ENCODE results near the gene TECPR1.
"Not testable (repeated sequence)": the region's sequence is repeated elsewhere in the genome, so short reads cannot be mapped to it uniquely, and the experiment has no call there.

Gene TECPR1

DNA sequence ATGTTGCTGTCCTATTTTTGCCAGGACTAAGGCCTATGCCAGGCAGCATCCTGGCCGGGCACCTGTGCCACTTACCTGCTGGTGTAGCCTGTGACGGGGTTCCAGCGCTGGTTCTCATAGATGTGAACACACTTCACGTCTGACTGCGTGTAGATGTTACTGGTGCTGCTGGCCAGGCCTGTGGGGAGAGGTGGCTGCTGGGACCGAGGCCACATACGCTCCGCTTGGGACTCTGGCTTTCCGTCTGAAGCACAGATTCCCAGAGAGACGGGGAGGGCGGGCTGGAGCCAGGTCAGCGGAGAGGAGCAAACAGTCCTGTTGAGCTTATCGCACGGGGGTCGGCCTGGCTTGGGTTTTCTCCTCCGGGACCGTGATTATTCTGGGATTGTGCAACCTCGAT is 24.1 kb downstream of the TECPR1 start:
- no peak for DNase-seq

DNA sequence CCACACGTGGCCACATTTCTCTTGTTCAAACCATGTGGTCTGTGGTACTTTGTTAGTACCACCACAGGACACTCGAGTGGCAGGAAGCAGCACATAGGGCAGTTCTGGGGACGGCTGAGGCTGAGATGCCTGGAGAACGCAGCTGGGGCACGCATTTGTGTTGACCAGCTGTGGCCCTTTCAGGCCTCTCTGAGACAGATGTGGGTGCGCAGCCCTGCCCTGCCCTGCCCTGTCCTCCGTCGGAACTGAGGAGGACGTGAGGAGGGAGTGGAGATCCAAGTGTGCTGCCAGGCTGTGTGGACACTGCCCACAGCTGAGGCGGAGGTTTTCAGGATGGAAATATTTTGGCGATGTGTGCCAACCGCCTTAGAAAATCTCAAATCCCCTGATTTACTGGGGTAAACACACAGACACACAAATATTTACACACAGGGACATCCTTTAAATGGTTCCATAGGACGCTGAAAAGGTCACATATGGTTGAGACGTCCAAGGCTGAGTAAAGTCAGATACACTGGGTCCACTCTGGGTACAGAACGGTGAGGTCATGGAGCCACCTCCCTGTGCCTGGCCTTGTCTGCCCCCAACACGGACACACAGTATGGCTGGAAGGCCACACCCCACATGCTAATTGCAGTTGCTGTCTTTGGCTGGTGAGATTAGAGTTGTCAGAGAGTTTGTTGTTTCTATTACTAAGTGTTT is 26.0 kb downstream of the TECPR1 start:
- no peak for DNase-seq

DNA sequence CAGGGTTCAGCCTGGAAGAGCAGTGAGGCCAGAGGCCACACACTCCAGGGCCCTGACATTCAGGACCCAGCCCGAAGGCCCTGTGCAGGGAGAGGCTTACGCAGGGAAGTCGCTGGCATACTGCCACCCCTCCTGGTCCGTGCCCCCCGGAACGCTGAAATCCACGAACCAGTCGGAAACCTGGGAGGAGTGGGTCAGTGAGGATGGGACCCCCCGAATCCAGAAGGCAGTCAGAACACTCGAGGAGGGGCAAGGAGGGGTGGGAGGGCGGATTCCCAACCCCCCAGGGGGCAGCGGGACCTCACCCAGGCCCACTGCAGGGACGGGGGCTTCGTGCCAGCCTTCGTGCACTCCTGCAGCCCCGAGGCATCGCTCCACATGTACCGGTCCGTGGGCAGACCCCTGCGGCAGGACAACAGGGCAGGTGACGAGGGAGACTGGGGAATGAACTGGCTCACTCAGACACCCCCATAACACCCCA is 27.3 kb downstream of the TECPR1 start:
- no peak for DNase-seq

DNA sequence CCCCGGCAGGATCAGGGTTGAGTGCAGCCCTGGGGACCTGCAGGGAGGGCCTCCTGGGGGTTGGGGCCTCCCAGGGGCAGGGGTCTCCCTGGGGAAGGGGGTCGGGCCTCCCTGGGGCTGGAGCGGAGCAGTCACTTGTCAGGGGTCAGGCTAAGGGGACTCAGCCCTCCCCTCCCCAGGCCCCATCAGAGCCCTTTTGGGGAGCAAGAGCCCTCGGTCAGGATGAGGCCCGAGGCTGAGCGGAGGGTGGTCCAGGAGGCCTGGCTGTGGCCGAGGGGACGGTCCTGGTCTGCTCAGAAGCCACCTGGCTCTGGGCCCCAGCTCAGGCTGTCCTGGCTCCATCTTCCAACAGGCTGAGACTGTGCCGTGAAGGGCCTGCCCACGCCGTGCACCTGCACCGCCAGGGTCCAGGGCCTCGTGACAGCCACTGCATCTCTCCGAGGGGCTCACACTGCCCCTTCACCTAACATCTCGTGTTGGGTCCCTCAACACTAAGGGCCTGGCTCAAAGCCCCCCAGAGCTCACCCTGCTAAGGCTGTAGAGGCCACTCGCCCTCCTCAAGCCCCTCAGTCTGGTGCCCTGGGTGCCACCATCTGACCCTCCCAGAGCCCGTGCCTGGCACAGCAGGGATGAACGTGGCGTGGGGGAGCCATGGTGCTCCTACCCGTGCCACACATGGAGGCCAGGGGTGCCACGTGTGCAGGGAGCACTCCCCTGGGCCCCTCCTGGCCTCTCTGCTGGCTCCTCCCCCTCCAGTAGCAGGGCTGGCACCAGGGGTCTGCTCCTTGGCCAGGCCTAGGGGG is 27.9 kb downstream of the TECPR1 start:
- no peak for DNase-seq

DNA sequence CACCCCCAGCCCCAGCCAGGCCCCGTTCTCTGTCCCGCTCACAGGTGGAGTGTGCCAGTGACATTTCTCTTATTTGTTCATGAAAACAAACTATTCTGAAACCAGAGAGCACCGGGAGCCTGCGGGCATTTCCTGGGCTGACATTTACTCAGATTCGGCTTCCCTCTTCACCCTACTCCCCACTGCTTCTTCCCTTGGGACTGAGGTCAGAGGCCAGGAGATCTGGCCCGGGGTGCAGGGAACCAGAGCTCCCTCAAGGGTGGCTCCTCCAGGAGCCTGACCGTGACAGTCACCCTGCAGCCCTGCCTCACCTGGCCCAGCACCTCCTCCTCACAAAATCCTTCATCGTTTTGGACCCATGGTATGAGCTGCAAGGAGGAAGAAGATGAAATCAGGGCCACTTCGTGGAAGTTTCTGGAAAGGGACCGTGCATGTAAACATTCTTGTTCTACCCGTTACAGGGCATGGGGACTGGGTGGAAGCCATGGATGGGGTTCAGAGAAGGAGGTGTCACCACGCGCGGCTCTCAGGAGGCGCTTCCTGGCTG is 28.6 kb downstream of the TECPR1 start:
- DNase-seq: no peak

DNA sequence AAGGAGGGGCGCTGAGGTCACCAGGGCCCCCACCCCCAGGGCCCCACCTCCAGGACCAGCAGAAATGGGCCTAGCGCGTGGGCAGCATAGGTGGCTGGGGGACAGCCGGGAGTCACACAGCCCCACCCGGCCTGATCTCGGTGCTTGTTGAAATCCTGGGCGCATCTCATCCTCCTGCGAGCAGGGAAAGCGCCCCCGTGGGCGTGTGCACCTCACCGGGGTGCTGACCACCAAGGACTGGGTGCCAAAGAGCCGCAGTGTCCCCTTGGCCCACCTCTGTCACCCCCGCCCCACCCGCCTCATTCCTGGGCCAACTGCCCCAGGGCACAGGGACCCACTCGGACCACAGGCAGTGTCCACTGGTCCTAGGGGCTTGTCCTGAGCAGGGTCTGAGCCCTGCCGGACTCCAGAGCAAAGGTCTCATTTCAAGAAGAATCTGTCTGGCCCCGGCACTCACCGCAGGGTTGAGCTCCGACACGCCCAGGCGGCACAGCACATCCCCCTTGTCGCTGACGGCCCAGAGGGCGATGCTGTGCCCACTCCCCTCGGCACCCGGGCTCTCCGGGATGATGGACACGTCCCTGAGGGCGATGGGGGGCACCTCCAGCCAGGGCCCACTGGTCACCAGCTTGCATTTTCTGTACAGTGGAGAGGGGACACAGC is 29.4 kb downstream of the TECPR1 start:
- no peak for DNase-seq

DNA sequence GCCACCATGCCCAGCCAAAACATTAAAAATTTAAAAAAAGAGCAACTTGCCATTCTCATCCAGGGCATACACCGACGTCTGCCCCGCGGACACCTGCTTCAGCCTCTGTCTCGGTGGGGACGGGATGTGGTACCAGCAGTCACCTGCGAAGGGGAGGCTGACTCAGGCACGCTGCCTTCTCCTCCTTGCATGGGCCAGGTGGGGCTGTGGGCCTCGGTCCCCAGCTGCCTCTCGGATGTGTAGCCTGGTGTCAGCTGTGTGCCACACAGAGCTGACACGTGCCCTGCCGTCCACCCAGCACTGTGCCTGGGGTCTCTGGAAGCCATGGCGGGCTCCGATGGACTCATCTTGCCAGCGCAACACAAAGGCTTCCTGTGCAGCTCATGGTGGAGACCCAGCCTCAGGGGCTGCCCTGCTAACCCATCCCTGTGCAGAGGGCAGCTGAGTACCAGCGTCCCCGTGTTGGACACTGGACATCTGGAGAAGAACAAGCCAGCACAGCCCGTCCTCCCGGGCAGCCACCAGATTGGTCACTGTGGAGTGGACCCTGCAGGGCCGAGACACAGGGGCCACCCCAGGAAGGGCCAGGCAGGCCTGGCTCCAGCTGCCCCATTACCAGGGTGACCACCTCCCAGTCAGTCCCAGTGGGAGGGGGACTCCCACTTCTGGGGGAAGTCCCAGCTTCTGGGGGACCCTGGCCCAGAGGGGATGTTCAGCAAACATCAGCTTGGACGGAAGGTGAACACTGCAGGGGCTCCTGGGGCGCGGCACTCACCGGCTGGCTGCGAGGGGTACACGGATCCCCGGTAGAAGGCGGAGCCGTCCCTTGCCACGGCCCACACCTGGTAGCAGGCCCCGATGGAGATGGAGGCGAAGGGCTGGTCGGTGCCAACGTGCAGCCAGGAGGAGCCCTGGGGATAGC is 30.2 kb downstream of the TECPR1 start:
- DNase-seq: no peak

DNA sequence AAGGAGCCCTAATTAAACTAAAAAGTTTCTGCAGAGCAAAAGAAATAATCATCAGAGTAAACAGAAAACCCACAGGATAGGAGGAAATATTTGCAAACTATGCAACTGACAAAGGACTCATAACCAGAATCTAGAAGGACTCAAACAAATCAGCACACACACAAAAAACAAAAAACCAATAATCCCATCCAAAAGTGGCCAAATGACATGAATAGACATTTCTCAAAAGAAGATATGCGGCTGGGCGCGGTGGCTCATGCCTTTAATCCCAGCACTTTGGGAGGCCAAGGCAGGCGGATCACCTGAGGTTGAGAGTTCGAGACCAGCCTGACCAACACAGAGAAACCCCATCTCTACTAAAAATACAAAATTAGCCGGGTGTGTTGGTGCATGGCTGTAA is 32.6 kb downstream of the TECPR1 start:
- DNase-seq: not testable (repeated sequence)

DNA sequence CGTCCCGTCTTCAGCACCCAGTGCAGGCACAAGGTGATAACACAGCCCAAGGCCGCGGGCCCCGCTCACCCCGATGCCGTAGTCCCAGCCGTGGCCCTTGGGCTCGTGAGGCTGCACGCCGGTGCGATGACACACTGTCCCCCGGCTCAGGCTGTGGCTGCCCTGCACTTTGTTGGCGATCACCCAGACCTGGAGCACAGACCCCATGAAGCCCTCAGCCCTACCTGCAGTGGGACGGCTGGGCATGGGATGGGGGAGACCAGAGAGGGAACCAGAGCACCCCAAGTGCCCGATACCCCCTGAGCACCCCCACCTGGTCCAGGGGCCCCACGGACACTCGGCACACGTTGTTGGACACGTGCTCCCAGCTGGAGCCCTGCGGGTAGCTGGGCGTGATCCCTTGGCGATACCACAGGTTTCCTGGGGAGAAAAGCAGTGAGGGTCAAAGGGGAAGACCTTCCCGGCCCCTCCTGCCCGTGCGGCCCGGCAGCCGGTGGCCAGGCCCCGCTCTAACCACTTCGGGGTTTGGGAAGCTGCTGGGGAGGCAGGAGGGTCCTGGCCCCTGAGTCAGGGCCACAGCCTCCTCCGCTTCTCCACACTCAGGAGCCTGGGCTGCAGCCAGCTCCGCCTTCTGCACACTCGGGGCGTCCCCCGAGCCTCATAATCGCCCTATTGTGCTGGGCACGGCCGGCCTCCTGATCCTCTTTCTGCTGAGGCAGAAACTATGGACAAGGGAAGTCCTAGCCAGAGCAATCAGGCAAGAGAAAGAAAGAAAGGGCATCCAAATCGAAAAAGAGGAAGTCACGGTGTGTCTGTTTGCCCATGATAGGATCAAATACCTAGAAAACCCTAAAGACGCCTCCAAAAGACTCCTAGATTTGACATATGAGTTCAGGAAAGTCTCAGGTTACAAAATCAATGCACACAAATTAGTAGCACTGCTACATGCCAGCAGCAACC is 34.1 kb downstream of the TECPR1 start:
- DNase-seq: peak in 50 of 58 donors; percentile 11 to 85 (median 58)

DNA sequence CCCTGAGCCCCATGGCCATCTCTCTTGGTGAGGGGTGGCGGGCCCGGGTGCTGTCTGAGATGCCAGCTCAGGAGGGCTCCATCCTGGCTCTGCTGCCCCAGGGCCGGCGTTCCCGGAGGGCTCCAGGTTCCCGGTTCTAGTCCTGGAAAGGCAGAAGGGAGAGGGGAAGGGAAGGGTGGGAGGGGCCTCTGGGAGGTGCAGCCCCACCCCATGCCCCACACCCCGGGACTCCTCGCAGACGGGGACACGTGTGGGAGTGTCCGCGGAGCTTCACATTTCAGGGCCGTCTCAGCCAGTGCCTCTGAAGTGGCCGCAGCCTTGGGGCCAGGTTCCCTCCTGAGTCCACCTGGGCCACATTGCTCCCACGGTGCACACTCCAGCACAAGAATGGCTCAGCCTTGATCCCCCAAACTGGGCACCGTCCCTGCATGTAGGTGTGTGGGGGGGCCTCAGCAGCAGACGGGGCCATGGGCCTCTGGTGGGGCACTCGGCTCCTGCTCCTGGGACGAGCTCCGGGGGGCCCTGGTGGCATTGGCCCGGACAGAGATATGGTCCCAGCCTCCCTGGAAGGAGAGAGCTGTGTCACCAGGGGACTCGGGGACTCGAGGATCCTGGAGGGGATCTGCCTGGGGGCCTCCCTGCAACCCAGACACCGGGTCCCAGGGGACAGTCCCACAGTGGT is 35.0 kb downstream of the TECPR1 start:
- no peak for DNase-seq

DNA sequence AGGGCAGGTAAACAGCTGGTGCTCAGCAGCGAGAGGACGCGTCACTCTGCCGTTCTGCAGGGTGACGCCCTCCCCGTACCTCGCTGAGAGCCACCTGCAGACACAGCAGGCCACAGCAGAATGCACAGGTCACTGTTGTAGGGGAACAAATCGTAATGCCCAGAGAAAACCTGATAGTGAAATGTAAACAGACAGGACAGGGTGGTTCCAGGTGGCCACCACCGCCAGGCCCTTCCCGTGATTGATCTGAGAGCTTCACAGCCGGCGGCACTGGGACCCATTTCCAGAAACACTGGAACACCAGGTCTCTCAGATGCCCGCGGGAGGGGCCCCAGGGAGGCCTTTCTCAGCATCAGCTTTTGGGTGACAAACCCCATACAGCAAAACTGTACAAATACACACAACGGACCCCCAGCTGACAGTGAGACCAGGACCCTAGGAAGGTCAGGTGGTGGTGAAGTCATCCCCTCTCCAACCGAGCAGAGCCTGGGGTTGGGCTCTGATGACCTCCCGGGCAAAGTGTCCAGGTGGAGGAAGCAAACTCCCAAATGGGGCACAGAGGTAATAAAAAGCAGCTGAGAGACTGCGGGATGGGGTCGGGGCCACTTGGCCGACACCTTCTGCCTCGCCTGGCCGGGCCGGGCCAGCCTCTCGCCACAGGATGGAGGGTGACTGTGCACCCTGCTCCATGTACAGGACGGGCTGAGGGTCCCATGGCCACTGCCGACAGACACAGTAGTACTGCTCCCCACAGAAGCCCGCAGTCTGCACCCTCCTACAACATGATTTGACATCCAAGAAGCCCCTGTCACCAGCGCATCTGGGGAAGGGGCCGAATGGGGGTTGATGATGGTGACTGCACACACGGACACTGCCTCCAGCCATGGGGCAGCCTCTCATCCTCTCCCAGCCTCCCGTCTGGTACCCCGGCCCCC is 36.2 kb downstream of the TECPR1 start:
- DNase-seq: no peak

DNA sequence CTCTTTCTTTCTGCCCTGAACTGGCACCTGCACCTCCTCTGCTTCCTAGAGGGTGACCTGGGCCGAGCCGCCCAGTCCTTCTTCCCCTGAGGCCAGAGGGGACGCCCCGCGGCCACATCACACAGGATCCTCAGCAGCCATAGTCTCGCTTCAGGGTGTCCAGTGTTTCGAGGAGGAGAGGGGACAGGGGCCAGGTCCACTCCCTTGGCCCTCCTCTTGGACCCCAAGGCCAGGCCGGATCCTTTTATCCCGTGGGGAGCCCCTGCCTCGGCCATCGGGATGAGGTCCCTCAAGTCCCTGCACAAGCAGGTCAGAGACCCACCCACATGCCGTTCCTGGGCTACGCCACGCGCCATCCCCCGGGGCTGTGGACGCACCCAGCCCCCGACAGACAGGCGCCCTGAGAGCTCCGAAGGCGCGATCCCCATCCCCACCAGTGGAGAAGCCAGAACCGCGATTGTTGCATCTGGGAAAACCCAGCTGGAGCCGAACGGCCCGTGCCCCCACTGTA is 37.2 kb downstream of the TECPR1 start:
- no peak for DNase-seq

DNA sequence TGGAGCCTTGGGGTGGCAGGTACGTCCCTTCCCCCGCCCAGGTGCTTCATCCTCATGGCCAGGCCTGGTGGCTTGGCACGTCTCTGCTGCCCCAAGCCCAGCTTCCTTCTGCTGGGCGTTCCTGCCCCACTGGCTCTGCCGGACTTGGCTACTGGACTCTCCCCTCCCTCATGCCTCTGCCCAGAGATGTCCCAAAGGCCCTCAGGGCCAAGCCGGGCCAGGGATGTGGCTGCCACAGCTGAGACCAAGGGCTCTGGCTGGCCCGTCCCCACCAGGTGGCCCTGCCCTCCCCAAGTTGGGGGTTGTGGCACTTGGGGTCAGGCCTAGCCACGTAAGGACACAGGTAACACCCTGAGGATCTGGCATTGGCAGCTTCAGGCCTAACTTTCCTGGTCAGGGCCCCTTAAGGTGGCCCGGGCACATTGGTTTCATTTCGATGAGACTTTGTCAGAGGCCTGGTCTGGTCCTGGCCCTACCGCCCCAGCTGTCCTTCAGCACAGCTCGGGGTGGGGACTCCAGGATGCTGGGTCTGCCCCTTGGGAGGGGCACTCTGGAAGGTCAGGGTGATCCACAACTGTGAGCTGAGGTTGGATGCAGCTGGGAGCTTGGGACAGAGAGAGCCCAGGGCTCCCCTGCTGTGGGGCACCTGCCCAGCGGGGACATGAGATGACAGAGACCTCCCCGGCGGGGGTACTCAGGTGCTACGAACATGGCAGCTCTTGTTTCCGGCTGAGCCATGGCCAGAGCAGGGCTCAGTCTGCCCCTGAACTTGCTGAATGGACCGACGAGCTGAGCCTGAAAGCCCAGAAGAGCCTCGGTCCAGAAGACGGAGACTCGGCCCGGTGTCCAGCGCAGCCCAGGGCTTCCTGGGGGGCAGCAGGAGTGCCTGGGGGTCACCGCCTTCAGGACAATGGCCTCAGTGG is 37.9 kb downstream of the TECPR1 start:
- no peak for DNase-seq

DNA sequence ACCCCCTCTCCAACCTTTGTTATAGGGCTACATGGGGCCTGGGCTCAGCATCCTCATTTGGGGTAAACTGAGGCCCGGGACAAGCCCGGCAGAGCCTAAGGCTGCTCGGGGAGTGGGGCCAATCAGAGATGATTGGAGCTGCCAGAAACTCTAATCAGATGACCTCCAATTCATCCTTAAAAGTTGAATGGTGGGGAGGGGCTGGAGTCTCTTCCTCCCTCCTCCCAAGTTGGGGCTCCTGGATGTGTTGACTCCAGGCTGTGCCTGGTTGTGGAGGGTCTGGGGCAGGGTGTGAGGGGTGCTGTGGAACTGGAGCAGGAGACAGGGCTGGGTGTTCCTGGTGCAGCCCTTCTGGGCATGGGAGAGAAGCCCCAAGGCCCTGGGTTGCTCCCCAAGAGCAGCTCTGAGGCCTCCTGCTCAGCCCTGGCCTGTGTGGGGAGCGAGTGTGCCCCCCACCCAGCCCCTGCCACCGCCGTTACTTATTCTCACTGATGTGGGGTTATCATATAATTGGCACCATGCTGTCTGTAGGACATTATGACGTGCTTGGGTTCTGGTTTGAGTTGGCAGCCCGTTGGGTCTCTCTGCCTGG is 38.6 kb downstream of the TECPR1 start:
- no peak for DNase-seq

DNA sequence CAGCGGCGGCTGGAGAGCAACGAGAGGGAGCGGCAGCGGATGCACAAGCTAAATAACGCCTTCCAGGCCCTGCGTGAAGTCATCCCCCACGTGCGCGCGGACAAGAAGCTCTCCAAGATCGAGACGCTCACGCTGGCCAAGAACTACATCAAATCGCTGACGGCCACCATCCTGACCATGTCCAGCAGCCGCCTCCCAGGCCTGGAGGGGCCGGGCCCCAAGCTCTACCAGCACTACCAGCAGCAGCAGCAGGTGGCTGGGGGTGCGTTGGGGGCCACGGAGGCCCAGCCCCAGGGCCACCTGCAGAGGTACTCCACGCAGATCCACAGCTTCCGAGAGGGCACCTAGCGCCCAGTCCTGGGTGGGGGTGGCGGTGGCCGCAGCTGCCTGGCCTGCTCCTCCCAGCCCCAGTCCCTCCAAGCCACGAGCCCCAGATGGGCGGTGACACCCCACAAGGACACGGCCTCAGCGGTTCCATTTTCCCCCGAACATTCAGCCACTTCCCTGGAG is 39.4 kb downstream of the TECPR1 start:
- no peak for DNase-seq

Data from anterior cingulate cortex (tissue), 58 donors.